IMR-90 (cell line): ENCODE data around the gene KIAA0319L. TPM values are rescaled to one million over a fixed set of nuclear protein-coding genes. Genes with fewer than 3 reads are reported as not detected.

Experiments
- ATAC-seq: fragments of 200-7000 bp; cut with Tn5 transposase; 2 replicates; pipeline ENCODE4 v1.9.1; 2020; ENCODE audit warnings: low read depth, mild to moderate bottlenecking, moderate library complexity
- BruUV-seq: library from RNA; stranded (reverse); fragments of 400-500 nt; replicated peaks from 2 replicates; lab custom pipeline; 2021; lab: Mats Ljungman, UMichigan
- CTCF ChIA-PET: fragments of 300-600 bp; formaldehyde crosslinking; extraction: SDS; loops from one replicate; lab custom pipeline; 2021; ENCODE audit warnings: antibody characterized with exemption; lab: Yijun Ruan, JAX
- POLR2A ChIA-PET: fragments of 300-600 bp; sonication (Branson Sonifier 250); formaldehyde crosslinking; loops from one replicate; lab custom pipeline; 2022; ENCODE audit warnings: antibody characterized with exemption; ENCODE audit not compliant: unreplicated experiment; lab: Charles Lee
- DNase-seq: peaks from one replicate; pipeline ENCODE4 v3.0.0; 2013
- H2AFZ ChIP-seq: replicated peaks from 2 replicates; pipeline ENCODE3; 2013; ENCODE audit warnings: low read length, mild to moderate bottlenecking; ENCODE audit not compliant: poor library complexity
- H2AK5ac ChIP-seq: 2 replicates; pipeline ENCODE4 v1.6.1; 2013; ENCODE audit warnings: low read depth, low read length, inconsistent platforms
- H2AK9ac ChIP-seq: replicated peaks from 2 replicates; pipeline ENCODE3; 2013; ENCODE audit warnings: mild to moderate bottlenecking, low read depth, low read length, moderate library complexity; ENCODE audit not compliant: poor library complexity
- H2BK120ac ChIP-seq: 2 replicates; pipeline ENCODE4 v1.6.1; 2013; ENCODE audit warnings: low read depth, low read length, inconsistent platforms
- H2BK15ac ChIP-seq: 3 replicates; pipeline ENCODE4 v1.6.1; 2013; ENCODE audit warnings: low read depth, low read length, inconsistent platforms
- H2BK20ac ChIP-seq: 2 replicates; pipeline ENCODE4 v1.6.1; 2013; ENCODE audit warnings: low read depth, mild to moderate bottlenecking, inconsistent platforms, low read length, moderate library complexity
- H2BK5ac ChIP-seq: 2 replicates; pipeline ENCODE4 v1.6.1; 2013; ENCODE audit warnings: mild to moderate bottlenecking, low read depth, low read length, inconsistent platforms; ENCODE audit not compliant: poor library complexity, severe bottlenecking
- H3K14ac ChIP-seq: replicated peaks from 2 replicates; pipeline ENCODE4 v1.6.1; 2013; ENCODE audit warnings: low read depth, low read length, inconsistent platforms
- H3K18ac ChIP-seq: 2 replicates; pipeline ENCODE4 v1.6.1; 2013; ENCODE audit warnings: low read depth, low read length, control low read depth
- H3K23ac ChIP-seq: 2 replicates; pipeline ENCODE4 v1.6.1; 2013; ENCODE audit warnings: low read depth, low read length, inconsistent platforms
- H3K27ac ChIP-seq: 2 replicates; pipeline ENCODE4 v1.5.1; 2013; ENCODE audit warnings: mild to moderate bottlenecking, control low read depth, low read length; ENCODE audit not compliant: insufficient read depth
- H3K27me3 ChIP-seq: 2 replicates; pipeline ENCODE4 v1.6.1; 2013; ENCODE audit warnings: low read length; ENCODE audit not compliant: control insufficient read depth, insufficient read depth
- H3K36me3 ChIP-seq: 2 replicates; pipeline ENCODE4 v1.6.1; 2013; ENCODE audit warnings: low read length, mixed read lengths; ENCODE audit not compliant: control insufficient read depth, insufficient read depth
- H3K4ac ChIP-seq: 2 replicates; pipeline ENCODE4 v1.6.1; 2013; ENCODE audit warnings: low read depth, low read length, inconsistent platforms
- H3K4me1 ChIP-seq: 2 replicates; pipeline ENCODE4 v1.6.1; 2013; ENCODE audit warnings: low read length, mixed read lengths; ENCODE audit not compliant: control insufficient read depth, insufficient read depth
- H3K4me2 ChIP-seq: 2 replicates; pipeline ENCODE4 v1.6.1; 2013; ENCODE audit warnings: low read depth, mild to moderate bottlenecking, control low read depth, low read length, moderate library complexity
- H3K4me3 ChIP-seq: 2 replicates; pipeline ENCODE4 v1.5.1; 2013; ENCODE audit warnings: low read depth, mild to moderate bottlenecking, control low read depth, low read length, moderate library complexity; ENCODE audit not compliant: insufficient read depth
- H3K56ac ChIP-seq: 2 replicates; pipeline ENCODE4 v1.6.1; 2013; ENCODE audit warnings: low read length, inconsistent platforms; ENCODE audit not compliant: insufficient read depth; ENCODE audit errors: extremely low read depth
- H3K79me1 ChIP-seq, 2 experiments: 2 replicates each; pipeline ENCODE4 v1.6.1; 2013; ENCODE audit warnings: low read length in 2 of 2, inconsistent platforms in 1 of 2, low read depth in 1 of 2
- H3K9ac ChIP-seq: 2 replicates; pipeline ENCODE4 v1.6.1; 2013; ENCODE audit warnings: low read depth, low read length, control low read depth
- H3K9me1 ChIP-seq: 2 replicates; pipeline ENCODE4 v1.6.1; 2013; ENCODE audit warnings: low read length, inconsistent platforms; ENCODE audit not compliant: insufficient read depth
- H3K9me3 ChIP-seq: 2 replicates; pipeline ENCODE4 v1.6.1; 2013; ENCODE audit warnings: low read length; ENCODE audit not compliant: control insufficient read depth, insufficient read depth
- H4K20me1 ChIP-seq: 2 replicates; pipeline ENCODE4 v1.6.1; 2013; ENCODE audit warnings: low read length, inconsistent platforms; ENCODE audit not compliant: insufficient read depth
- H4K5ac ChIP-seq: 2 replicates; pipeline ENCODE4 v1.6.1; 2013; ENCODE audit warnings: mild to moderate bottlenecking, low read depth, low read length, control low read depth
- H4K8ac ChIP-seq, 2 experiments: 2 replicates each; pipeline ENCODE4 v1.6.1; 2013; ENCODE audit warnings: low read depth in 2 of 2, low read length in 2 of 2, control low read depth in 1 of 2, inconsistent platforms in 1 of 2
- H4K91ac ChIP-seq: 2 replicates; pipeline ENCODE4 v1.6.1; 2013; ENCODE audit warnings: low read depth, low read length, inconsistent platforms; ENCODE audit not compliant: insufficient read depth
- BHLHE40 ChIP-seq: fragments of 150-350 bp; IDR thresholded peaks from 2 replicates; pipeline ENCODE4 v1.6.1; 2016; ENCODE audit warnings: mild to moderate bottlenecking, low read depth, low read length
- CEBPB ChIP-seq: IDR thresholded peaks from 2 replicates; pipeline ENCODE4 v1.6.1; 2012; ENCODE audit warnings: low read depth, low read length, improper control_type of control experiment
- CHD1 ChIP-seq: IDR thresholded peaks from 2 replicates; pipeline ENCODE4 v1.6.1; 2012; ENCODE audit warnings: low read depth, low read length, improper control_type of control experiment
- MAZ ChIP-seq: IDR thresholded peaks from 2 replicates; pipeline ENCODE4 v1.6.1; 2012; ENCODE audit warnings: low read depth, mild to moderate bottlenecking, low read length, improper control_type of control experiment, moderate library complexity, borderline replicate concordance
- MXI1 ChIP-seq: IDR thresholded peaks from 2 replicates; pipeline ENCODE4 v1.6.1; 2012; ENCODE audit warnings: low read depth, mild to moderate bottlenecking, low read length, moderate library complexity, borderline replicate concordance
- RCOR1 ChIP-seq: IDR thresholded peaks from 2 replicates; pipeline ENCODE4 v1.6.1; 2012; ENCODE audit warnings: mild to moderate bottlenecking, low read length, improper control_type of control experiment; ENCODE audit not compliant: insufficient replicate concordance
- SMC3 ChIP-seq: fragments of 150-350 bp; IDR thresholded peaks from 2 replicates; pipeline ENCODE4 v1.6.1; 2016; ENCODE audit warnings: low read depth, mild to moderate bottlenecking, antibody characterized with exemption, low read length, moderate library complexity
- USF2 ChIP-seq: fragments of 150-350 bp; IDR thresholded peaks from 2 replicates; pipeline ENCODE4 v1.6.1; 2017; ENCODE audit warnings: mild to moderate bottlenecking, antibody characterized with exemption, low read length, low read depth
- WGBS, 2 experiments: methylation state at CpG; one replicate each; pipeline versions ENCODE4 v1.1.5 to v1.1.7; 2013; ENCODE audit warnings: missing lambda C conversion rate in 2 of 2; ENCODE audit not compliant: insufficient read length in 1 of 2; ENCODE audit errors: extremely low coverage in 2 of 2; 5-methylcytosine and 5-hydroxymethylcytosine counted together
- dilution Hi-C: fragments of 300-500 bp; cut with HindIII; formaldehyde crosslinking; loops from one replicate; pipeline ENCODE4 v1.14.3; 2018; ENCODE audit warnings: low sequenced_read_pairs; ENCODE audit not compliant: unreplicated experiment
- in situ Hi-C: fragments of 300-500 bp; cut with MboI; formaldehyde crosslinking; loops from 3 replicates; pipeline ENCODE4 v1.14.3; 2019; ENCODE audit warnings: low sequenced_read_pairs, inconsistent platforms, mixed read lengths
- intact Hi-C: fragments of 100-400 bp; cut with micrococcal nuclease; formaldehyde crosslinking; loops from 2 replicates; pipeline ENCODE4 v1.10.0; 2022
- polyA plus RNA-seq, 3 experiments: library from polyadenylated mRNA; depleted of rRNA; stranded (reverse); fragments of >200 nt; gene quantifications; 2 replicates each; pipeline ENCODE4 v1.2.3, GENCODE V29; 2012; ENCODE audit warnings: low replicate concordance in 1 of 3
- total RNA-seq: library from RNA; depleted of rRNA; stranded (reverse); fragments of >200 nt; gene quantifications from 2 replicates; pipeline ENCODE4 v1.2.3, GENCODE V29; 2012
- TF ChIP-seq, protein P1 (sequence below): conservative IDR thresholded peaks from 2 replicates; pipeline ENCODE4 v1.5.1; 2012; ENCODE audit warnings: mild to moderate bottlenecking, low read depth, low read length, improper control_type of control experiment

Gene KIAA0319L
- total and polyA plus RNA-seq, 2 of the 4 experiments (the other 2 are of a cell fraction): 38.0 to 49.8 TPM

GRCh38 chr1:35466120-35466519, 91.1 kb downstream of the KIAA0319L start:
- Histone ChIP-seq H3K14ac (no peak overlapping the region), H2AK5ac (no peak overlapping the region), H3K27ac (no peak overlapping the region), H3K9me1 (no peaks in the 10 kb centered on the region), H3K4me2 (no peak overlapping the region), H3K79me1 (no peaks in the 10 kb centered on the region; a peak in 2 of 4 replicates), H2BK120ac (no peak overlapping the region), H2BK15ac (no peak overlapping the region), H3K9ac (no peak overlapping the region), H4K91ac (no peak overlapping the region), H2AK9ac (no peak overlapping the region), H2BK20ac (no peak overlapping the region), H4K5ac (no peak overlapping the region), H3K4me1 (peaks cover 3% of the 10 kb centered on the region), H3K4ac (no peak overlapping the region), H2BK5ac (no peak overlapping the region), H3K9me3 (no peaks in the 10 kb centered on the region), H3K23ac (no peak overlapping the region), H4K8ac (no peak overlapping the region), H3K18ac (no peak overlapping the region), H2AFZ (no peak overlapping the region), H3K27me3 (no peaks in the 10 kb centered on the region), H3K4me3 (no peak overlapping the region), H4K20me1 (no peaks in the 10 kb centered on the region), H3K56ac (no peak overlapping the region), H3K36me3 (peaks cover 37% of the 10 kb centered on the region)
- dilution Hi-C loops (no loop called here), in situ Hi-C loops (no loop called here), intact Hi-C loops (loop anchor here (5.0 kb wide), 1 partner anchor 569 kb away; no protein-coding TSS in a partner anchor)
- ChIA-PET POLR2A (no interaction called here), CTCF (interaction anchor here (1.3 kb wide), 1 partner anchor 15 kb away, joined by 3 read pairs; no protein-coding TSS in a partner anchor)
- ATAC-seq (no peak), DNase-seq (no peak)
- TF ChIP-seq RCOR1 (no peak), CHD1 (no peak), MAZ (no peak), MXI1 (no peak), SMC3 (no peak), USF2 (no peak), BHLHE40 (no peak), CEBPB (no peak)
- TF ChIP-seq, protein P1, sequence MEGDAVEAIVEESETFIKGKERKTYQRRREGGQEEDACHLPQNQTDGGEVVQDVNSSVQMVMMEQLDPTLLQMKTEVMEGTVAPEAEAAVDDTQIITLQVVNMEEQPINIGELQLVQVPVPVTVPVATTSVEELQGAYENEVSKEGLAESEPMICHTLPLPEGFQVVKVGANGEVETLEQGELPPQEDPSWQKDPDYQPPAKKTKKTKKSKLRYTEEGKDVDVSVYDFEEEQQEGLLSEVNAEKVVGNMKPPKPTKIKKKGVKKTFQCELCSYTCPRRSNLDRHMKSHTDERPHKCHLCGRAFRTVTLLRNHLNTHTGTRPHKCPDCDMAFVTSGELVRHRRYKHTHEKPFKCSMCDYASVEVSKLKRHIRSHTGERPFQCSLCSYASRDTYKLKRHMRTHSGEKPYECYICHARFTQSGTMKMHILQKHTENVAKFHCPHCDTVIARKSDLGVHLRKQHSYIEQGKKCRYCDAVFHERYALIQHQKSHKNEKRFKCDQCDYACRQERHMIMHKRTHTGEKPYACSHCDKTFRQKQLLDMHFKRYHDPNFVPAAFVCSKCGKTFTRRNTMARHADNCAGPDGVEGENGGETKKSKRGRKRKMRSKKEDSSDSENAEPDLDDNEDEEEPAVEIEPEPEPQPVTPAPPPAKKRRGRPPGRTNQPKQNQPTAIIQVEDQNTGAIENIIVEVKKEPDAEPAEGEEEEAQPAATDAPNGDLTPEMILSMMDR: no peak
- WGBS, 2 experiments: no CpG with 5 or more reads among the region's 1 CpG
- BruUV-seq: no TSS peak
